Adrenal gland (tissue), 12 donors: ENCODE data around the gene EIF1AX. TPM values are rescaled to one million over a fixed set of nuclear protein-coding genes. Genes with fewer than 3 reads are reported as not detected.
"Not testable (repeated sequence)": the region's sequence is repeated elsewhere in the genome, so short reads cannot be mapped to it uniquely, and the experiment has no call there.

Source experiments
- DNase-seq, 7 donors: peaks; one replicate each; pipeline ENCODE4 v3.0.0-alpha.2; 2019 to 2020
- H3K27ac ChIP-seq, 5 donors: fragments of 200-600 bp; sonication (generic) in 4 of 5; 1 replicate in 3 of 5; 2 replicates in 2 of 5; pipeline versions ENCODE4 v1.5.1 to v1.8.0; 2016 to 2020; ENCODE audit warnings: mild to moderate bottlenecking in 1 of 5
- H3K27me3 ChIP-seq: fragments of 200-600 bp; 2 replicates; pipeline ENCODE4 v1.8.0; 2021
- H3K36me3 ChIP-seq, 2 donors: fragments of 200-600 bp; replicated peaks in 1 of 2; 1 replicate in 1 of 2; 2 replicates in 1 of 2; pipeline versions ENCODE4 v1.5.1 to v1.8.0; 2018 to 2022
- H3K4me1 ChIP-seq, 2 donors: fragments of 200-600 bp; replicated peaks in 1 of 2; 1 replicate in 1 of 2; 2 replicates in 1 of 2; pipeline versions ENCODE4 v1.5.1 to v1.8.0; 2018 to 2021
- H3K4me3 ChIP-seq, 4 donors: fragments of 200-600 bp; sonication (generic) in 3 of 4; one replicate each; pipeline ENCODE4 v1.5.1; 2016 to 2018
- H3K9me3 ChIP-seq, 3 donors: fragments of 200-600 bp; sonication (generic) in 1 of 3; replicated peaks in 1 of 3; 1 replicate in 2 of 3; 2 replicates in 1 of 3; pipeline versions ENCODE4 v1.5.1 to v1.8.0; 2016 to 2021
- CTCF ChIP-seq, 6 experiments: fragments of 450-650 bp in 4 of 6; fragments of 200-600 bp in 2 of 6; sonication (generic) in 1 of 6; IDR thresholded peaks; 1 replicate in 5 of 6; 2 replicates in 1 of 6; pipeline versions ENCODE4 v1.5.1 to v1.8.0; 2016 to 2021; ENCODE audit warnings: antibody characterized with exemption in 6 of 6, mild to moderate bottlenecking in 2 of 6, moderate library complexity in 1 of 6
- POLR2A ChIP-seq, 2 donors: fragments of 450-650 bp; IDR thresholded peaks; one replicate each; pipeline ENCODE4 v1.6.1; 2017; ENCODE audit warnings: antibody characterized with exemption in 2 of 2, mild to moderate bottlenecking in 2 of 2, moderate library complexity in 1 of 2
- WGBS, 4 donors: extraction: QIAGEN DNeasy Blood & Tissue Kit in 2 of 4; methylation state at CpG; one replicate each; pipeline versions ENCODE4 v1.1.5 to v1.1.7; 2013 to 2017; 5-methylcytosine and 5-hydroxymethylcytosine counted together
- intact Hi-C, 2 donors: fragments of 100-400 bp; cut with DNase I; formaldehyde crosslinking; loops; one replicate each; pipeline versions ENCODE4 v1.14.1 to v1.15.0; 2022 to 2023
- polyA plus RNA-seq, 3 donors: library from polyadenylated mRNA; stranded (reverse); fragments of 200-250 nt in 2 of 3; fragments of 350-450 nt in 1 of 3; fragmentation: Illumina TruSeq in 1 of 3; extraction: RNeasy Lipid Tissue Mini Kit (QIAGEN cat#74804) in 1 of 3; gene quantifications; one replicate each; pipeline ENCODE4 v1.2.3, GENCODE V29; 2013 to 2014
- total RNA-seq, 9 donors: library from RNA; depleted of rRNA in 4 of 9; stranded (reverse); fragments of >200 nt in 4 of 9; fragments of 120-200 nt in 1 of 9; fragmentation: NEBNext Ultra II Directional in 1 of 9; extraction: Animal tissue kit (Norgen Biotek cat#: 25700) in 1 of 9; gene quantifications; one replicate each; pipeline versions ENCODE4 v1.1.0 to v1.2.4, GENCODE V29; 2013 to 2023
- donor health status: healthy with polysubstance abuse.
- donor health status: Bipolar disorder and iron deficiency.
- donor health status: DM: yes; HTN: yes; CAD: no.
- donor health status: DM: no; HTN: no; CAD: no.
- donor health status: DM: no; HTN: no; CAD: no.
- donor health status: DM: yes; HTN: yes; CAD: no.

Gene EIF1AX
- total and polyA plus RNA-seq, 12 donors = 17.6 to 103 (median 34.7) TPM

GRCh38 chrX:20177093-20177492, 35.5 kb upstream of the EIF1AX start:
- Histone ChIP-seq H3K27ac (no peak overlapping the region), H3K9me3 (no peaks in the 10 kb centered on the region), H3K4me3 (no peak overlapping the region), H3K36me3 (peaks cover 0 to 37% of the 10 kb centered on the region in 2 donors), H3K4me1 (no peaks in the 10 kb centered on the region), H3K27me3 (peaks cover 4% of the 10 kb centered on the region)
- DNase-seq = no peak
- TF ChIP-seq POLR2A (IDR thresholded peaks at IDR 0.05) (no peak), CTCF (IDR thresholded peaks at IDR 0.05) (no peak)
- intact Hi-C loops = no loop called here

- 83 to 95% (median 89%) methylated on average over 2 of the region's 2 CpGs for WGBS, 4 donors
- no peaks in the 10 kb centered on the region for H3K4me1 ChIP-seq
- H3K4me3 ChIP-seq = no peak overlapping the region
- TF ChIP-seq CTCF (IDR thresholded peaks at IDR 0.05) (no peak), POLR2A (IDR thresholded peaks at IDR 0.05) (no peak)
- peaks cover 0 to 37% of the 10 kb centered on the region in 2 donors for H3K36me3 ChIP-seq
- H3K27me3 ChIP-seq = peaks cover 4% of the 10 kb centered on the region
- H3K27ac ChIP-seq = no peak overlapping the region
- intact Hi-C loops = no loop called here
- DNase-seq = no peak
- no peaks in the 10 kb centered on the region for H3K9me3 ChIP-seq
Measured at GRCh38 chrX:20173856-20174255, 32.2 kb upstream of the EIF1AX start.

GRCh38 chrX:20173313-20173712, 31.7 kb upstream of the EIF1AX start:
- Histone ChIP-seq H3K4me3 (no peak overlapping the region), H3K27ac (no peak overlapping the region), H3K36me3 (peaks cover 0 to 41% of the 10 kb centered on the region in 2 donors), H3K4me1 (no peaks in the 10 kb centered on the region), H3K27me3 (peaks cover 4% of the 10 kb centered on the region), H3K9me3 (no peaks in the 10 kb centered on the region)
- TF ChIP-seq POLR2A (IDR thresholded peaks at IDR 0.05) (no peak), CTCF (IDR thresholded peaks at IDR 0.05) (no peak)
- WGBS, 4 donors = 70 to 100% (median 90%) methylated on average over 2 of the region's 2 CpGs
- intact Hi-C loops = no loop called here
- no peak for DNase-seq

GRCh38 chrX:20171887-20172286, 30.2 kb upstream of the EIF1AX start:
- no peak overlapping the region for H3K27ac ChIP-seq
- no peaks in the 10 kb centered on the region for H3K4me1 ChIP-seq
- peaks cover 0 to 43% of the 10 kb centered on the region in 2 donors for H3K36me3 ChIP-seq
- 85 to 96% (median 90%) methylated on average over 3 of the region's 3 CpGs for WGBS, 4 donors
- H3K4me3 ChIP-seq = no peak overlapping the region
- DNase-seq = no peak
- H3K27me3 ChIP-seq = peaks cover 1% of the 10 kb centered on the region
- intact Hi-C loops = no loop called here
- no peaks in the 10 kb centered on the region for H3K9me3 ChIP-seq
- no peak for TF ChIP-seq POLR2A (IDR thresholded peaks at IDR 0.05)

GRCh38 chrX:20162516-20162915, 20.9 kb upstream of the EIF1AX start:
- H3K27ac ChIP-seq, H3K4me3 ChIP-seq, H3K27me3 ChIP-seq, DNase-seq, H3K36me3 ChIP-seq, H3K4me1 ChIP-seq, intact Hi-C loops, H3K9me3 ChIP-seq: not testable (repeated sequence)
